Measurements from ENCODE around the gene RGS3. TPM values are rescaled to one million over a fixed set of nuclear protein-coding genes. Genes with fewer than 3 reads are reported as not detected.

RGS3 gene
- total RNA-seq, 1 donor from 2014 or later, result 18.9 TPM

DNA sequence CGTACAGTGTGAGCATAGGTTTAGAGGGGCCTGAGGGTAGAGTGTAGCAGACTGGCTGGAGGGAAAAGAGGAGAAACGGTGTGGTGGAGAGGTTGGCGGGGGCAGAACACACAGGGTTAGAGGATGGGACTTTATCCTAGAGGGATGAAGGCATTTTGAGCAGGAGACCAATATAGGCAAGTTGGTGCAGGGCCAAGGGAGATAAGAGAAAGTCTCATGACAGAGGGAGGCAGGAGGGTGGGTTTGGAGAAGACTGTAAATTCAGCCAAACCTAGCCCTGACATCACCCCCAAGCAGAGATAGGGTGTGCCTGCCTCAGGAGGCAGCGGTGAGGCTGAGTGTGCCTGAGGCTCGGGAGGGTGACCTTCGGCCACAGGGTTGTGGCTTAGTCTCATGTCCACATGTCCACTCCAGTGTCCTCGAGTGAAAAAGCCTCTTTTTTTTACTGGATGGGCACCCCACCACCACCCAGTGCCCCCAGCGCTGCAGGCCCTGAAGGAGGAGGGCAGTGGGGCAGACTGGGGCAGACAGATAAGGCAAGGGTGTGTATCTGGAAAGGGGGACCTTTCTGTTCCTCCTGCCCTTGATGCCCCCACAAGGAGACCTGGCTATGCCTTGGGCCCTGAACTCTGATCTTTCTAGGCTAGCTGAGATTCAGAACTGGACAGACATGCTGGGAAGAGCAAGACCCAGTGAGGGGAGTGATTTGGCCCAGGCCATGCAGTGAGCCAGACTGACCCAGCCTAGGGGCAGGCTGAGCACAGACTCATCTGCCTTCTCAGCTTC is 108.7 kb downstream of the RGS3 start:
- TF ChIP-seq, protein P1, sequence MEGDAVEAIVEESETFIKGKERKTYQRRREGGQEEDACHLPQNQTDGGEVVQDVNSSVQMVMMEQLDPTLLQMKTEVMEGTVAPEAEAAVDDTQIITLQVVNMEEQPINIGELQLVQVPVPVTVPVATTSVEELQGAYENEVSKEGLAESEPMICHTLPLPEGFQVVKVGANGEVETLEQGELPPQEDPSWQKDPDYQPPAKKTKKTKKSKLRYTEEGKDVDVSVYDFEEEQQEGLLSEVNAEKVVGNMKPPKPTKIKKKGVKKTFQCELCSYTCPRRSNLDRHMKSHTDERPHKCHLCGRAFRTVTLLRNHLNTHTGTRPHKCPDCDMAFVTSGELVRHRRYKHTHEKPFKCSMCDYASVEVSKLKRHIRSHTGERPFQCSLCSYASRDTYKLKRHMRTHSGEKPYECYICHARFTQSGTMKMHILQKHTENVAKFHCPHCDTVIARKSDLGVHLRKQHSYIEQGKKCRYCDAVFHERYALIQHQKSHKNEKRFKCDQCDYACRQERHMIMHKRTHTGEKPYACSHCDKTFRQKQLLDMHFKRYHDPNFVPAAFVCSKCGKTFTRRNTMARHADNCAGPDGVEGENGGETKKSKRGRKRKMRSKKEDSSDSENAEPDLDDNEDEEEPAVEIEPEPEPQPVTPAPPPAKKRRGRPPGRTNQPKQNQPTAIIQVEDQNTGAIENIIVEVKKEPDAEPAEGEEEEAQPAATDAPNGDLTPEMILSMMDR (IDR thresholded peaks at IDR 0.05; ENCODE audit: partially characterized antibody, unreplicated experiment), result no peak
- no peak overlapping the region for H3K27ac Mint-ChIP-seq (ENCODE audit: unreplicated experiment)
- H3K4me3 Mint-ChIP-seq (ENCODE audit: unreplicated experiment), result no peak overlapping the region
- DNase-seq, result no peak
- peaks cover 9% of the 10 kb centered on the region for H3K27me3 Mint-ChIP-seq (ENCODE audit: unreplicated experiment)
- H3K36me3 Mint-ChIP-seq (ENCODE audit: unreplicated experiment), result no peaks in the 10 kb centered on the region
- peaks cover 7% of the 10 kb centered on the region for H3K4me1 Mint-ChIP-seq (ENCODE audit: low read depth, unreplicated experiment)
- peaks cover 12% of the 10 kb centered on the region for H3K9me3 Mint-ChIP-seq (ENCODE audit: unreplicated experiment)

DNA sequence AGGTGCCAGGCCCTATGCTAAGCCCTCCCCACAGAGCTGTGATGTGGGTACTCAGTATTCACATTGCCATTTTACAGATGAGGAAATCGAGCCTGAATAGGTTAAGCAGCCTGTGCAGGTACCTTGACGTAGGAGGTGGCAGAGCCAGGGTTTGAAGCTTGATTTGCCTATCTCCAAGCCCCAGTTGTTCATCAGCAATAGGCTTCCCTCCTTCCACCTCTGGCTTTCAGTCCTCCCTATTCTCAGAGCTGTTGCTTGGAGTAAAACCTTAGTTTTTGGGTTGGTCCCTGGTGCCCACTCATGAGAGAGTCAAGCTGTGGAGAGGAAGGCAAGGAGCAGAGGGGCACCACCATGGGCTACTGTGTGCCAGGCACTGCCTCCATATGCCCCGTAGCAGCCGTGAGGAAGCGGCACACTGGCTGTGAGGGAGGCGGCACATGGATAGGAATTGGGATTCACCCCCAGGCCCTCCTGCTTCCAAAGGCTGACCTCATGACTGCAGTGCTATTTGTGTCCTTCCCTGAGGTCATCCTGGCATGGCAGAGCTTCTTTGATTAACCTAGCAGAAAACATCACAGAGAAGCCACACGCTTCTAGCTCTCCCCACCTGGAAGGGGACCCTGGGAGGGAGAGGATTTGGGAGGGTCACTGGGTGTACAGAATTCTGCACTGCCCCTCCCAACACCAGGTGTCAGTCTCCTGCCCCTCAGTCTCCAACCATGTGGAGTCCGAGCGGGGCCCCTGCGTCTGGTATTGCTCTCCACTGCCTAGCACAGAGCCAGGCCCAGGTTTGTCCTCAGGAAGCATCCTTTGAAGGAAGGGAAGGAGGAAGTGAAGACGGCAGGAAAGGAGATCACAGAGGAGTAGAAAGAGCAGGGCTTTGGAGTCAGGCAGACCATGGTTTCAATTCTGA is 109.8 kb downstream of the RGS3 start:
- Mint-ChIP-seq H3K4me3 (ENCODE audit: unreplicated experiment) (no peak overlapping the region), H3K36me3 (ENCODE audit: unreplicated experiment) (no peaks in the 10 kb centered on the region), H3K4me1 (ENCODE audit: low read depth, unreplicated experiment) (peaks cover 11% of the 10 kb centered on the region), H3K27ac (ENCODE audit: unreplicated experiment) (no peak overlapping the region), H3K27me3 (ENCODE audit: unreplicated experiment) (peaks cover 12% of the 10 kb centered on the region), H3K9me3 (ENCODE audit: unreplicated experiment) (peaks cover 16% of the 10 kb centered on the region)
- TF ChIP-seq, protein P1 (IDR thresholded peaks at IDR 0.05; ENCODE audit: partially characterized antibody, unreplicated experiment), result no peak
- no peak for DNase-seq

DNA sequence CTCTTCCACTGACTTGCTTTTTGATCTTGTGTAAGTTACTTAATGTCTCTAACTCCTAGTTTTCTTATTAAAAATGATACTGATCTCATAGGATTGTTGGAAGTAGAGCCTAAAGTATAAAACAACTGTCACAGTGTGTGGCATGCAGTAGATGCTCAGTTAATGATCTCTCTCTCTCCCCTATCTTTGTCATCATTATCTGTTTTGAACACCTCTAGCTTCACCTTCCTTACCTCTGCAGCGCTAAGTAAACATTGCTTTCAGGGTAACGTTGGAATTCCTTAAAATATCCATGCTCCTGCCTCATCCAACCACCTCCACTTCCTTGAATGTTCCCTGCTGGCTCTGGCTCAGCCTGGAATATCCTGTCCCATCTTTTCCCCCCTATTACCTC is 110.4 kb downstream of the RGS3 start:
- Mint-ChIP-seq H3K9me3 (ENCODE audit: unreplicated experiment) (peaks cover 16% of the 10 kb centered on the region), H3K4me1 (ENCODE audit: low read depth, unreplicated experiment) (peaks cover 9% of the 10 kb centered on the region), H3K4me3 (ENCODE audit: unreplicated experiment) (no peak overlapping the region), H3K36me3 (ENCODE audit: unreplicated experiment) (no peaks in the 10 kb centered on the region), H3K27ac (ENCODE audit: unreplicated experiment) (no peak overlapping the region), H3K27me3 (ENCODE audit: unreplicated experiment) (peaks cover 15% of the 10 kb centered on the region)
- no peak for DNase-seq
- TF ChIP-seq, protein P1 (IDR thresholded peaks at IDR 0.05; ENCODE audit: partially characterized antibody, unreplicated experiment), result no peak

DNA sequence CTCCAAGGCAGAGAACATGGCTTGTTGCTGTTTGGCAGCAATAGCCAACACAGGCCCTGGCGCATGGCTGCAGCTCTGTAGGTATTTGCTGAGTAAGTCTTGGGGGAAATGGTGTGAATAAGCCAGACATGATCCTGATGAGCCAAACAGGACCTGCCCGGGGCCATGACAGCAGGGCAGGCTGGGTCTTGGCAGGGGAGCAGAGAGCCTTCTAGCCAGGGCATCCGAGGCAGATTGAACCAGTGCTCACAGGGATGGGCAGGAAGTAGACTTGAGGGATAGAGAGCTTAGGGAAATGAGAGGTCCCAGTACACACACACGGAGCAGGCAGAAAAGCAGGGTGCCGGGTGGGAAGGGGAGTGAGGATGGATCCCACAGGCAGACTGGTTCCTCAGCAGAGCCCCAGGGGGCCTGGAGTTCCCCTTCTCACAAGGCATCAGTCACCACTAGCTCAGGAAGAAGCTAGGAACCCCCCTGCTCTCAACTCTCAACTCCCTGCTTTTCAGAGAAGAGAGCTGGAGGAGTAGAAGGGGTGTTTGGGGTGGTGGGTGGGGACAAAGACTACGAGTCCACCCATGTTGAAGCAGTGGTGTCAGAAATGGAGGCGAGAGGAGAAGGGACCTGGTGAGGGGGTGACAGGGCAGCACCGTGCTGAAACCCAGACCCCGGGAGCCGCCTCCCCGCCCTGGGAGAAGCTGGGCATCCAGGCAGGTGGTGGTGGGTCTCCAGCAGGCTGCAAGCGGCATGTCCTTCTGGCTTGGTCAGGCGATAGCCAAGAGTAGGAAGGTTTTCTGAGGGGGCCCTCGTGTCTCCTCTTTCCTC is 111.1 kb downstream of the RGS3 start:
- H3K9me3 Mint-ChIP-seq (ENCODE audit: unreplicated experiment), result peaks cover 16% of the 10 kb centered on the region
- DNase-seq, result no peak
- H3K4me3 Mint-ChIP-seq (ENCODE audit: unreplicated experiment), result no peak overlapping the region
- H3K27ac Mint-ChIP-seq (ENCODE audit: unreplicated experiment), result no peak overlapping the region
- TF ChIP-seq, protein P1 (IDR thresholded peaks at IDR 0.05; ENCODE audit: partially characterized antibody, unreplicated experiment), result no peak
- H3K27me3 Mint-ChIP-seq (ENCODE audit: unreplicated experiment), result peaks cover 15% of the 10 kb centered on the region
- peaks cover 7% of the 10 kb centered on the region for H3K4me1 Mint-ChIP-seq (ENCODE audit: low read depth, unreplicated experiment)
- H3K36me3 Mint-ChIP-seq (ENCODE audit: unreplicated experiment), result no peaks in the 10 kb centered on the region
